Thoracic aorta (tissue), 2 donors: ENCODE measurements around the gene LDLRAD4. TPM values are rescaled to one million over a fixed set of nuclear protein-coding genes. Genes with fewer than 3 reads are reported as not detected.

ENCODE experiments used
- ATAC-seq: fragments of 150-250 bp; one replicate; pipeline ENCODE4 v1.8.0; 2017; ENCODE audit warnings: low read depth; ENCODE audit not compliant: insufficient number of reproducible peaks, low FRiP score
- DNase-seq: peaks from one replicate; pipeline ENCODE4 v3.0.0-alpha.2; 2020; ENCODE audit warnings: low spot score
- H3K27ac ChIP-seq, 2 donors: fragments of 200-600 bp; sonication (generic); 1 replicate in 1 of 2; 2 replicates in 1 of 2; pipeline ENCODE4 v1.5.1; 2016; ENCODE audit warnings: mild to moderate bottlenecking in 2 of 2, moderate library complexity in 2 of 2
- H3K27me3 ChIP-seq: fragments of 200-600 bp; sonication (generic); replicated peaks from 2 replicates; pipeline ENCODE4 v1.6.0; 2016; ENCODE audit warnings: mild to moderate bottlenecking; ENCODE audit not compliant: insufficient read depth
- H3K36me3 ChIP-seq: fragments of 200-600 bp; sonication (generic); one replicate; pipeline ENCODE4 v1.5.1; 2016
- H3K4me1 ChIP-seq, 2 donors: fragments of 200-600 bp; sonication (generic); 1 replicate in 1 of 2; 2 replicates in 1 of 2; pipeline versions ENCODE4 v1.5.1 to v1.6.0; 2016; ENCODE audit warnings: low read depth in 2 of 2, mild to moderate bottlenecking in 1 of 2; ENCODE audit not compliant: control insufficient read depth in 1 of 2
- H3K4me3 ChIP-seq: fragments of 200-600 bp; sonication (generic); 2 replicates; pipeline ENCODE4 v1.5.1; 2016; ENCODE audit warnings: mild to moderate bottlenecking
- H3K9me3 ChIP-seq: fragments of 200-600 bp; sonication (generic); 2 replicates; pipeline ENCODE4 v1.5.1; 2016
- total RNA-seq, 2 donors: library from RNA; depleted of rRNA; stranded (reverse); fragments of >200 nt; gene quantifications; one replicate each; pipeline versions ENCODE4 v1.1.0 to v1.2.3, GENCODE V29; 2016
- TF ChIP-seq, protein P1 (sequence below): fragments of 200-600 bp; sonication (generic); IDR thresholded peaks from one replicate; pipeline ENCODE4 v1.5.1; 2019; ENCODE audit warnings: antibody characterized with exemption

Gene LDLRAD4
- total RNA-seq, 2 donors from 2014 or later: 98.4 to 135 TPM

DNA sequence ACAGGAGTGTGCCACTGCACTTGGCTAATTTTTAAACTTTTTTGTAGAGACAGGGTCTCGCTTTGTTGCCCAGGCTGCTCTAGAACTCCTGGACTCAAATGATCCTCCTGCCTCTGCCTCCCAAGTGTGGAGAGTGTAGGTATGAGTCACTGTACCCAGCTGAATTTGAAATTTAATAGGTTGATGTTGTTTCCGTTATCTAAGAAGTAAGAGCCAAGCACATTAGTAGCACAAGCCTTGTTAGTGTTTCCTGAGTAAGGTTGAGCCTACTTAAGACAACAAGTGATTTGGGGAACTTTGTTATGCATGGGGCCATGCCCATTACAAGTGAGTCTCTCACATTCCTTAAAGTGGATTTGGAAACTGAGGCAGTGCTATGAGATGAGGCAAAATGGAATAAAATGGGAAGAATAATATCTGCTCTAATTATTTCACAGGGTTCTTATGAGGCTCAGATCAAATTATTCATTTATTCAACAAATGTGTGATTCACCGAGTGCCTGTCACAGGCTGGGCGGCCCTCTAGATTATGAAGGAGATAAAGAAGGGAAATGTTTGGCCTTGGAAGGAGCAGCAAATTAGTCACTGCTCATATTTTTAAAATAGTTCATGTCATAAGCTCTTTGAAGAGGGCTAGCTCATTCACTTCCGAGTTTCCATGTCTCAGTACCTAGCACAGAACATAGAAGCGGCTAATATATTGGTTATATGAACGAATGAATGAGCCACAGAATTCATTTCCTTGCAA is 217.2 kb downstream of the LDLRAD4 start:
- peaks cover 3% of the 10 kb centered on the region for H3K36me3 ChIP-seq
- peaks cover 35 to 74% of the 10 kb centered on the region in 2 donors for H3K4me1 ChIP-seq
- no peaks in the 10 kb centered on the region for H3K9me3 ChIP-seq
- ATAC-seq: peak; percentile 92
- TF ChIP-seq, protein P1, sequence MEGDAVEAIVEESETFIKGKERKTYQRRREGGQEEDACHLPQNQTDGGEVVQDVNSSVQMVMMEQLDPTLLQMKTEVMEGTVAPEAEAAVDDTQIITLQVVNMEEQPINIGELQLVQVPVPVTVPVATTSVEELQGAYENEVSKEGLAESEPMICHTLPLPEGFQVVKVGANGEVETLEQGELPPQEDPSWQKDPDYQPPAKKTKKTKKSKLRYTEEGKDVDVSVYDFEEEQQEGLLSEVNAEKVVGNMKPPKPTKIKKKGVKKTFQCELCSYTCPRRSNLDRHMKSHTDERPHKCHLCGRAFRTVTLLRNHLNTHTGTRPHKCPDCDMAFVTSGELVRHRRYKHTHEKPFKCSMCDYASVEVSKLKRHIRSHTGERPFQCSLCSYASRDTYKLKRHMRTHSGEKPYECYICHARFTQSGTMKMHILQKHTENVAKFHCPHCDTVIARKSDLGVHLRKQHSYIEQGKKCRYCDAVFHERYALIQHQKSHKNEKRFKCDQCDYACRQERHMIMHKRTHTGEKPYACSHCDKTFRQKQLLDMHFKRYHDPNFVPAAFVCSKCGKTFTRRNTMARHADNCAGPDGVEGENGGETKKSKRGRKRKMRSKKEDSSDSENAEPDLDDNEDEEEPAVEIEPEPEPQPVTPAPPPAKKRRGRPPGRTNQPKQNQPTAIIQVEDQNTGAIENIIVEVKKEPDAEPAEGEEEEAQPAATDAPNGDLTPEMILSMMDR: no peak
- peak; percentile 73 for DNase-seq
- no peaks in the 10 kb centered on the region for H3K27me3 ChIP-seq
- peak overlapping the region; percentile 90 to 95 for H3K27ac ChIP-seq
- H3K4me3 ChIP-seq: peak overlapping the region; percentile 24

DNA sequence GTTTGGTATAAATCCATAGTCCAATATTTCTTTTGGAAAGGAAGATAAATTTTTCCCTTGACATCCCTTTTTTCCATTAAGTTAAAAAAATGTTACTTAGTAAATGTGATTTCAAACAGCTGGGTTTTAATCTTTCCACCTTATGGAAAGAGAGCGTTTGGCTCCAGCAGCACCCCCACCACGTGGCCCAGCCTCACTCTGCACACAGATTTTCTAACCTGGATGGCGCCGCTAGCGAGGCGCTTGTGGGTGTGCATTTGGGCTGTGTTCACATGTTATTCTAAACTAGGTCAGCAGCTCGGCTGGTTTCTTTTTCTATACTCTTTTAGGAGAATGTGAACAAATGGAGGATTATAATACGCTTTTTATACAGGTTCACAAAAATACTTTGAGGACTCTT is 218.0 kb downstream of the LDLRAD4 start:
- Histone ChIP-seq H3K27ac (peak overlapping the region; percentile 90 to 95), H3K27me3 (no peaks in the 10 kb centered on the region), H3K4me3 (peak overlapping the region; percentile 24), H3K36me3 (peaks cover 3% of the 10 kb centered on the region), H3K9me3 (no peaks in the 10 kb centered on the region), H3K4me1 (peaks cover 35 to 74% of the 10 kb centered on the region in 2 donors)
- no peak for ATAC-seq
- TF ChIP-seq, protein P1: no peak
- no peak for DNase-seq

- DNase-seq: no peak
- H3K9me3 ChIP-seq: no peaks in the 10 kb centered on the region
- no peaks in the 10 kb centered on the region for H3K27me3 ChIP-seq
- peak overlapping the region; percentile 90 to 95 for H3K27ac ChIP-seq
- peak overlapping the region; percentile 24 for H3K4me3 ChIP-seq
- peaks cover 35 to 73% of the 10 kb centered on the region in 2 donors for H3K4me1 ChIP-seq
- TF ChIP-seq, protein P1: no peak
- no peak for ATAC-seq
- H3K36me3 ChIP-seq: peaks cover 3% of the 10 kb centered on the region
Measured at GRCh38 chr18:13437034-13437433, 218.5 kb downstream of the LDLRAD4 start.

DNA sequence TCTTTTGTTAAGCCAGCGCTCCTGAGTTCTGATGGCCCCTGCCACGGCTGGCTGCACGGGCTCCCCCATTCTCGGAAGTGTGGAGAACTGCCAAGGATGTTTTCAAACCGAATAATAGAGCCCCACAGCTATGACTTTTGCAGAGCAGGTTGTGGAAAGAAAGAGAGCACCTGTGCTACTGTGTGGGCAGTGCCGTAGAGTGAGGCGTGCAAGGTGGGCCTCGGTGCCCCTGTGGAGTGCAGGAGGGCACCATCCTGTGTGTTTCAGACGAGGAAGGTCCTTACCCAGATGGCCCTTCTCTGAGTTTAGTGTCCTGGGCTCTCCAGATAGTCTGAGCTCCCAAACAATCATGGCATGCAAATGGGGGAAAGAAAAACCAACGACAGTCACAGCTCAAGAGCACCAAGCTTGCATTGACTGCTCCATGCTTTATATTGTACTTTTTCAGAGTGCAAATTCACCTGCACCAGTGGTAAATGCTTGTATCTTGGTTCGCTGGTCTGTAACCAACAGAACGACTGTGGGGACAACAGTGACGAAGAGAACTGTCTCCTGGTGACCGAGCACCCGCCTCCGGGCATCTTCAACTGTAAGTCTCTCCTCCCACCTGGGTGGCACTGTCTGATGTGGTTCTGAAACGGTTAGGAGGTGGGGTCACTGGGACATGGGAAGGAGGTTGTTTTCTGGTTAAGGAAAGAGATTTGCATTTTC is 219.4 kb downstream of the LDLRAD4 start:
- Histone ChIP-seq H3K4me3 (no peak overlapping the region), H3K36me3 (peaks cover 3% of the 10 kb centered on the region), H3K4me1 (peaks cover 32 to 64% of the 10 kb centered on the region in 2 donors), H3K27me3 (no peaks in the 10 kb centered on the region), H3K27ac (peak overlapping the region; percentile 90 to 95), H3K9me3 (no peaks in the 10 kb centered on the region)
- DNase-seq (no peak), ATAC-seq (no peak)
- TF ChIP-seq, protein P1: no peak

GRCh38 chr18:13438507-13439056 is 220.0 kb downstream of the LDLRAD4 start:
- TF ChIP-seq, protein P1: no peak
- peak overlapping the region; percentile 90 to 95 for H3K27ac ChIP-seq
- ATAC-seq (no peak), DNase-seq (no peak)
- H3K4me3 ChIP-seq: no peak overlapping the region
- H3K4me1 ChIP-seq: peaks cover 28 to 58% of the 10 kb centered on the region in 2 donors
- H3K27me3 ChIP-seq: no peaks in the 10 kb centered on the region
- no peaks in the 10 kb centered on the region for H3K9me3 ChIP-seq
- peaks cover 3% of the 10 kb centered on the region for H3K36me3 ChIP-seq
